H1 (cell line): ENCODE measurements around the gene ADIPOR2. TPM values are rescaled to one million over a fixed set of nuclear protein-coding genes. Genes with fewer than 3 reads are reported as not detected.

Experiments
- CTCF ChIA-PET: fragments of 300-600 bp; sonication (Branson Sonifier 250); formaldehyde crosslinking; loops from one replicate; lab custom pipeline; 2021; ENCODE audit not compliant: partially characterized antibody; lab: Charles Lee
- POLR2A ChIA-PET: fragments of 300-600 bp; sonication (Branson Sonifier 250); formaldehyde crosslinking; loops from one replicate; lab custom pipeline; 2021; ENCODE audit warnings: inconsistent platforms; ENCODE audit not compliant: partially characterized antibody; lab: Charles Lee
- DNase-seq, 2 experiments: peaks; one replicate each; pipeline versions ENCODE4 v3.0.0 to v3.0.0-alpha.2; 2010 to 2022; ENCODE audit warnings: low spot score in 2 of 2, low read depth in 1 of 2, mixed read lengths in 1 of 2
- FAIRE-seq: peaks from 2 replicates; lab custom pipeline; 2011; peaks lifted over from hg19 to GRCh38; lab: Jason Lieb, UNC
- H2AFZ ChIP-seq: 2 replicates; pipeline ENCODE4 v1.8.1; 2012; ENCODE audit warnings: low read length, inconsistent platforms
- H2AK5ac ChIP-seq: 2 replicates; pipeline ENCODE4 v1.6.1; 2013; ENCODE audit warnings: low read depth, low read length
- H2BK120ac ChIP-seq: replicated peaks from 2 replicates; pipeline ENCODE3; 2013; ENCODE audit warnings: low read depth, low read length, inconsistent platforms
- H2BK12ac ChIP-seq: 2 replicates; pipeline ENCODE4 v1.6.1; 2013; ENCODE audit warnings: low read depth, low read length
- H2BK15ac ChIP-seq: 2 replicates; pipeline ENCODE4 v1.6.1; 2013; ENCODE audit warnings: low read length
- H2BK20ac ChIP-seq: 2 replicates; pipeline ENCODE4 v1.6.1; 2013; ENCODE audit warnings: low read length
- H2BK5ac ChIP-seq: 2 replicates; pipeline ENCODE4 v1.6.1; 2013; ENCODE audit warnings: low read depth, low read length
- H3K14ac ChIP-seq: 2 replicates; pipeline ENCODE4 v1.6.1; 2013; ENCODE audit warnings: inconsistent platforms; ENCODE audit not compliant: insufficient read length
- H3K18ac ChIP-seq: 2 replicates; pipeline ENCODE4 v1.6.1; 2013; ENCODE audit warnings: low read length; ENCODE audit errors: extremely low read depth
- H3K23ac ChIP-seq: 2 replicates; pipeline ENCODE4 v1.6.1; 2013; ENCODE audit warnings: inconsistent platforms; ENCODE audit not compliant: insufficient read length
- H3K23me2 ChIP-seq: 2 replicates; pipeline ENCODE4 v1.6.1; 2013; ENCODE audit warnings: low read depth, low read length
- H3K27ac ChIP-seq: 2 replicates; pipeline ENCODE4 v1.6.1; 2011; ENCODE audit warnings: low read depth, low read length, inconsistent platforms
- H3K27me3 ChIP-seq, 4 experiments: replicated peaks in 1 of 4; 1 replicate in 1 of 4; 2 replicates in 3 of 4; pipeline versions ENCODE4 v1.6.1 to v1.8.1; 2011 to 2013; ENCODE audit warnings: low read length in 3 of 4, mild to moderate bottlenecking in 3 of 4, inconsistent platforms in 2 of 4, mixed read lengths in 2 of 4, moderate library complexity in 1 of 4; ENCODE audit not compliant: control insufficient read depth in 3 of 4, insufficient read depth in 3 of 4; ENCODE audit errors: extremely low read depth in 1 of 4
- H3K36me3 ChIP-seq, 4 experiments: 2 replicates each; pipeline versions ENCODE4 v1.6.1 to v1.8.1; 2011 to 2013; ENCODE audit warnings: mild to moderate bottlenecking in 4 of 4, low read length in 3 of 4, moderate library complexity in 2 of 4, control low read depth in 1 of 4, inconsistent platforms in 1 of 4; ENCODE audit not compliant: insufficient read depth in 4 of 4, control insufficient read depth in 2 of 4
- H3K4ac ChIP-seq: replicated peaks from 2 replicates; pipeline ENCODE3; 2013; ENCODE audit warnings: low read length, low read depth, mixed read lengths, inconsistent platforms; ENCODE audit not compliant: insufficient read length
- H3K4me1 ChIP-seq, 4 experiments: replicated peaks in 1 of 4; 1 replicate in 1 of 4; 2 replicates in 3 of 4; pipeline versions ENCODE4 v1.6.1 to v1.8.1; 2011 to 2013; ENCODE audit warnings: low read length in 3 of 4, inconsistent platforms in 2 of 4, mixed read lengths in 1 of 4; ENCODE audit not compliant: insufficient read depth in 4 of 4, control insufficient read depth in 3 of 4
- H3K4me2 ChIP-seq, 2 experiments: 2 replicates each; pipeline versions ENCODE4 v1.6.1 to v1.8.1; 2011 to 2013; ENCODE audit warnings: low read depth in 2 of 2, low read length in 2 of 2, control low read depth in 1 of 2, inconsistent platforms in 1 of 2, mild to moderate bottlenecking in 1 of 2; ENCODE audit not compliant: insufficient read depth in 1 of 2
- H3K4me3 ChIP-seq, 4 experiments: fragments of 200-600, 300-600 bp in 1 of 4; sonication (generic), shearing (Covaris generic), sonication (Bioruptor Twin) in 1 of 4; 2 replicates each; pipeline versions ENCODE4 v1.5.1 to v1.8.1; 2011 to 2016; ENCODE audit warnings: low read length in 4 of 4, low read depth in 3 of 4, control low read depth in 2 of 4, inconsistent platforms in 2 of 4, mild to moderate bottlenecking in 2 of 4, mixed read lengths in 1 of 4, moderate library complexity in 1 of 4; ENCODE audit not compliant: insufficient read depth in 2 of 4; ENCODE audit errors: extremely low read depth in 1 of 4
- H3K56ac ChIP-seq: replicated peaks from 2 replicates; pipeline ENCODE3; 2013; ENCODE audit warnings: low read depth, mild to moderate bottlenecking, mixed read lengths, low read length, inconsistent platforms; ENCODE audit not compliant: insufficient read length
- H3K79me1 ChIP-seq: 2 replicates; pipeline ENCODE4 v1.6.1; 2013; ENCODE audit warnings: low read depth, low read length, control low read depth
- H3K79me2 ChIP-seq, 2 experiments: 2 replicates each; pipeline versions ENCODE4 v1.6.1 to v1.8.1; 2012 to 2013; ENCODE audit warnings: low read length in 2 of 2, mild to moderate bottlenecking in 2 of 2, inconsistent platforms in 1 of 2; ENCODE audit not compliant: insufficient read depth in 2 of 2, control insufficient read depth in 1 of 2
- H3K9ac ChIP-seq, 4 experiments: replicated peaks in 1 of 4; 1 replicate in 1 of 4; 2 replicates in 3 of 4; pipeline versions ENCODE4 v1.6.1 to v1.8.1; 2011 to 2013; ENCODE audit warnings: low read depth in 3 of 4, low read length in 3 of 4, control low read depth in 2 of 4, mild to moderate bottlenecking in 2 of 4, moderate library complexity in 2 of 4, inconsistent platforms in 1 of 4; ENCODE audit errors: extremely low read depth in 1 of 4
- H3K9me3 ChIP-seq, 2 experiments: 2 replicates each; pipeline versions ENCODE4 v1.6.1 to v1.8.1; 2012 to 2013; ENCODE audit warnings: mild to moderate bottlenecking in 2 of 2, moderate library complexity in 2 of 2, control low read depth in 1 of 2, inconsistent platforms in 1 of 2, low read depth in 1 of 2, low read length in 1 of 2, mixed read lengths in 1 of 2; ENCODE audit not compliant: insufficient read depth in 2 of 2
- H4K20me1 ChIP-seq, 2 experiments: replicated peaks in 1 of 2; 2 replicates each; pipeline versions ENCODE3 to v1.8.1; 2011 to 2013; ENCODE audit warnings: inconsistent platforms in 2 of 2, low read length in 2 of 2, mild to moderate bottlenecking in 1 of 2; ENCODE audit not compliant: insufficient read depth in 2 of 2, control insufficient read depth in 1 of 2
- H4K5ac ChIP-seq: 2 replicates; pipeline ENCODE4 v1.6.1; 2013; ENCODE audit warnings: low read length, low read depth, mixed read lengths, inconsistent platforms; ENCODE audit not compliant: insufficient read length
- H4K8ac ChIP-seq: 2 replicates; pipeline ENCODE4 v1.8.0; 2013; ENCODE audit warnings: mild to moderate bottlenecking, moderate library complexity, low read length, inconsistent platforms; ENCODE audit not compliant: insufficient read depth; ENCODE audit errors: extremely low read depth
- H4K91ac ChIP-seq: replicated peaks from 2 replicates; pipeline ENCODE3; 2013; ENCODE audit warnings: low read length, mixed read lengths, inconsistent platforms; ENCODE audit not compliant: insufficient read length
- BCL11A ChIP-seq, 2 experiments: IDR thresholded peaks; one replicate each; pipeline ENCODE4 v1.6.1; 2011; ENCODE audit warnings: low read depth in 2 of 2, low read length in 2 of 2, mild to moderate bottlenecking in 2 of 2
- CTBP2 ChIP-seq: IDR thresholded peaks from 2 replicates; pipeline ENCODE4 v1.7.0; 2011; ENCODE audit warnings: borderline replicate concordance, mild to moderate bottlenecking, moderate library complexity, mixed read lengths, low read length; ENCODE audit not compliant: insufficient read depth, insufficient read length
- EZH2 ChIP-seq: fragments of 200-600 bp; sonication (generic); IDR thresholded peaks from 2 replicates; pipeline ENCODE4 v1.7.1; 2012; ENCODE audit warnings: low read depth, mild to moderate bottlenecking, moderate library complexity, low read length, inconsistent platforms; ENCODE audit not compliant: severe bottlenecking
- GABPA ChIP-seq: IDR thresholded peaks from 2 replicates; pipeline ENCODE4 v1.6.1; 2011; ENCODE audit warnings: mild to moderate bottlenecking, low read length, moderate library complexity, borderline replicate concordance; ENCODE audit not compliant: insufficient read depth
- KDM4A ChIP-seq: IDR thresholded peaks from one replicate; pipeline ENCODE4 v1.7.1; 2012; ENCODE audit warnings: low read depth, mild to moderate bottlenecking, moderate library complexity, low read length, inconsistent platforms; ENCODE audit not compliant: severe bottlenecking
- MAX ChIP-seq: IDR thresholded peaks from 2 replicates; pipeline ENCODE4 v1.6.1; 2012; ENCODE audit warnings: inconsistent platforms
- SIRT6 ChIP-seq: IDR thresholded peaks from one replicate; pipeline ENCODE4 v1.7.1; 2012; ENCODE audit warnings: low read length, inconsistent platforms
- WGBS, 2 experiments: shearing (Covaris generic) in 1 of 2; methylation state at CpG; one replicate each; pipeline versions ENCODE4 v1.1.6 to v1.1.7; 2013 to 2015; ENCODE audit warnings: low lambda C conversion rate in 2 of 2, mixed read lengths in 2 of 2, inconsistent platforms in 1 of 2, low coverage in 1 of 2, missing lambda C conversion rate in 1 of 2; ENCODE audit not compliant: insufficient replicate concordance in 2 of 2, insufficient coverage in 1 of 2, insufficient read length in 1 of 2; ENCODE audit errors: extremely low coverage in 1 of 2, missing lambda C conversion rate in 1 of 2; 5-methylcytosine and 5-hydroxymethylcytosine counted together
- polyA plus RNA-seq, 7 experiments: library from polyadenylated mRNA; depleted of rRNA in 3 of 7; stranded (reverse) in 5 of 7; unstranded in 2 of 7; fragments of >200 nt in 5 of 7; fragments of 200-250 nt in 2 of 7; gene quantifications; 1 replicate in 5 of 7; 2 replicates in 1 of 7; 4 replicates in 1 of 7; pipeline versions ENCODE4 v1.2.1 to v1.2.3, GENCODE V29; 2011 to 2013; ENCODE audit warnings: missing spikeins in 2 of 7, mixed read lengths in 2 of 7
- total RNA-seq: library from RNA; stranded (reverse); fragmentation: NEBNext Ultra II Directional; extraction: Animal tissue kit (Norgen Biotek cat#: 25700); gene quantifications from 2 replicates; pipeline ENCODE4 v1.2.1, GENCODE V29; 2021

ADIPOR2 gene
- total and polyA plus RNA-seq, 2 of the 8 experiments (the other 6 are each of a cell fraction or from before 2014, with no cell fraction given) = 17.5 to 50.8 TPM

- Histone ChIP-seq H3K18ac (no peak overlapping the region), H2BK12ac (no peak overlapping the region), H4K20me1 (peaks cover 0 to 4% of the 10 kb centered on the region in 2 experiments), H3K4me1 (peaks cover 0 to 8% (median 6%) of the 10 kb centered on the region in 4 experiments; a peak in 5 of 7 replicates), H3K4ac (no peak overlapping the region), H3K4me2 (no peak overlapping the region), H2AFZ (no peak overlapping the region), H2BK15ac (no peak overlapping the region), H3K9me3 (no peaks in the 10 kb centered on the region), H3K79me2 (no peaks in the 10 kb centered on the region), H3K79me1 (no peaks in the 10 kb centered on the region; the same call in 1 of the 2 replicates), H2BK20ac (no peak overlapping the region), H3K56ac (no peak overlapping the region), H2AK5ac (no peak overlapping the region), H4K8ac (no peak overlapping the region), H3K23ac (no peak overlapping the region), H3K14ac (no peak overlapping the region), H2BK5ac (no peak overlapping the region), H3K27me3 (peaks cover 0 to 5% (median 2%) of the 10 kb centered on the region in 4 experiments; a peak in 3 of 7 replicates), H2BK120ac (no peak overlapping the region), H3K27ac (no peak overlapping the region), H4K5ac (no peak overlapping the region), H4K91ac (no peak overlapping the region), H3K4me3 (no peak overlapping the region), H3K9ac (no peak overlapping the region), H3K23me2 (peaks cover 3% of the 10 kb centered on the region; the same call in 1 of the 2 replicates), H3K36me3 (no peaks in the 10 kb centered on the region)
- ChIA-PET POLR2A (no interaction called here), CTCF (interaction anchor here (0.7 to 3.9 kb wide), 5 partner anchors 14 to 110 kb away, joined by 3 to 20 read pairs (median 4); no protein-coding TSS in a partner anchor)
- no peak for FAIRE-seq
- WGBS, 2 experiments = 86% methylated on average over 11 of the region's 11 CpGs; no CpG with 5 or more reads in 1 of the 2 experiments
- no peak for DNase-seq
- TF ChIP-seq GABPA (no peak), BCL11A (IDR thresholded peaks at IDR 0.05; ENCODE audit: low read depth in 2 of 2, low read length in 2 of 2) (no peak), SIRT6 (no peak), CTBP2 (no peak), KDM4A (no peak), EZH2 (no peak), MAX (no peak)
Measured at GRCh38 chr12:1829306-1829900, 138.5 kb downstream of the ADIPOR2 start.
